ENCODE measurements around the gene PRKCA. TPM values are rescaled to one million over a fixed set of nuclear protein-coding genes. Genes with fewer than 3 reads are reported as not detected.

Gene PRKCA
- total and polyA plus RNA-seq, 12 donors, result 1.6 to 27.6 (median 10.5) TPM

DNA sequence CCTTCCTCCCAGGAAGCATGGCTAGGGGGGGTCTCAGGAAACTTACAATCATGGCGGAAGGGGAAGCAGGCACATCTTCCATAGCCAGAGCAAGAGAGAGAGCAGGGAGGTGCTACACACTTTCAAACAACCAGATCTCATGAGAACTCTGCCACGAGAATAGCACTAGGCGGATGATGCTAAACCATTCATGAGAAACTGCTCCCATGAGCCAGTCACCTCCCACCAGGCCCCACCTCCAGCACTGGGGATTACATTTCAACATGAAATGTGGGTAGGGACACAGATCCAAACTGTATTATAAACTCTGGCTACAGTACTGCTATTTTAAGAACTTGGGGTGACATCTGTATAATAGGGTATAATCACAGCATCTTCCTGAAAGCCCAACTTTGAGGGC lies 449.4 kb downstream of the PRKCA start:
- Histone ChIP-seq H3K4me3 (no peak overlapping the region), H3K36me3 (peaks cover 0 to 15% (median 0%) of the 10 kb centered on the region in 9 donors), H3K27me3 (no peaks in the 10 kb centered on the region), H3K9me3 (no peaks in the 10 kb centered on the region), H3K27ac (no peak overlapping the region), H3K4me1 (peaks cover 0 to under 1% (median 0%) of the 10 kb centered on the region in 9 donors)
- no peak for DNase-seq
- intact Hi-C loops (cut with DNase I), result no loop called here
- ATAC-seq, result no peak
- TF ChIP-seq CTCF (IDR thresholded peaks at IDR 0.05), result no peak
- 91 to 93% methylated on average over 3 of the region's 3 CpGs for WGBS, 2 donors

- peaks cover 0 to 12% (median 0%) of the 10 kb centered on the region in 9 donors for H3K36me3 ChIP-seq
- H3K27ac ChIP-seq, result no peak overlapping the region
- 62 to 67% methylated on average over 3 of the region's 3 CpGs for WGBS, 2 donors
- TF ChIP-seq CTCF (IDR thresholded peaks at IDR 0.05), result no peak
- H3K9me3 ChIP-seq, result no peaks in the 10 kb centered on the region
- no peak overlapping the region for H3K4me3 ChIP-seq
- H3K4me1 ChIP-seq, result no peaks in the 10 kb centered on the region
- DNase-seq, result no peak
- intact Hi-C loops (cut with DNase I), result no loop called here
- ATAC-seq, result no peak
- no peaks in the 10 kb centered on the region for H3K27me3 ChIP-seq
These were observed 450.0 kb downstream of the PRKCA start for GRCh38 chr17:66752411-66752810.

DNA sequence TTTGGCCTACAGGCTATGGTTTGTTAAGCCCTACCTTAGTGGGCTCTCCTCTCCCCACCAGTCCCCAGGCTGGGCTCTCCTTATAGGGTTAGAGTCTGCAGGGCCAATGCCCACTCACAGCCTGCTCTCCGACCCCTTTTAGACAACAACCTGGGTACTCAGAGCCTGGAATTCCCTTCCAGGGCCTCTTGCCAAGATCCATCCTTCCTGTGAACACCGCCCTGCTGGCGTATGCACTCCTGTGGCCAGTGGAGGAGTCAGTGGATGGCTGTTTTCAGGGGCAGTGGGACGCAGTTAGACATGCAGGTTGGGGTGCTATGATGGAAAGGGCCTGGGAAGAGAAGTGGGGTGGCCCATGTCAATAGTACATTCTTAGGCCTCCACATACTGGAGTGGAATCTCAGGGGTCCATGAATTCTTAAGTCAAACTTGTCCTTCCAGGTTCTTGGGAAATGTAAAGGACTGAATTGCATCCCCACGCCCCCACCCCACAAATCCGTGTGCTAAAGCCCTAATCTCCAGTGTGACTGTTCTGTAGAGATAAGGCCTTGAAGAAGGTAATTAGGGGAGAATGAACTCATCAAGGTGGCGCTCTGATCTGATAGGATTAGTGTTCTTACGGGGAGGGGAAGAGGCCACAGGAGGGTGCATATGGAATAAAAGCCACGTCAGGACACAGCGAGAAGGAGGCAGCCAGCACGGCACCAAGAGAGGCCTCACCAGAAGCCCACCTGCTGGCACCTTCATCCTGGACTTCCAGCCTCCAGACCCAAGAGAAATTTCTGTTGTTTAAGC lies 450.9 kb downstream of the PRKCA start:
- DNase-seq (no peak), ATAC-seq (no peak)
- no peak overlapping the region for H3K27ac ChIP-seq
- intact Hi-C loops (cut with DNase I), result no loop called here
- H3K9me3 ChIP-seq, result no peaks in the 10 kb centered on the region
- H3K36me3 ChIP-seq, result peaks cover 0 to 12% (median 0%) of the 10 kb centered on the region in 9 donors
- no peaks in the 10 kb centered on the region for H3K27me3 ChIP-seq
- H3K4me1 ChIP-seq, result no peaks in the 10 kb centered on the region
- 81 to 82% methylated on average over 11 of the region's 11 CpGs for WGBS, 2 donors
- no peak for TF ChIP-seq CTCF (IDR thresholded peaks at IDR 0.05)
- no peak overlapping the region for H3K4me3 ChIP-seq

DNA sequence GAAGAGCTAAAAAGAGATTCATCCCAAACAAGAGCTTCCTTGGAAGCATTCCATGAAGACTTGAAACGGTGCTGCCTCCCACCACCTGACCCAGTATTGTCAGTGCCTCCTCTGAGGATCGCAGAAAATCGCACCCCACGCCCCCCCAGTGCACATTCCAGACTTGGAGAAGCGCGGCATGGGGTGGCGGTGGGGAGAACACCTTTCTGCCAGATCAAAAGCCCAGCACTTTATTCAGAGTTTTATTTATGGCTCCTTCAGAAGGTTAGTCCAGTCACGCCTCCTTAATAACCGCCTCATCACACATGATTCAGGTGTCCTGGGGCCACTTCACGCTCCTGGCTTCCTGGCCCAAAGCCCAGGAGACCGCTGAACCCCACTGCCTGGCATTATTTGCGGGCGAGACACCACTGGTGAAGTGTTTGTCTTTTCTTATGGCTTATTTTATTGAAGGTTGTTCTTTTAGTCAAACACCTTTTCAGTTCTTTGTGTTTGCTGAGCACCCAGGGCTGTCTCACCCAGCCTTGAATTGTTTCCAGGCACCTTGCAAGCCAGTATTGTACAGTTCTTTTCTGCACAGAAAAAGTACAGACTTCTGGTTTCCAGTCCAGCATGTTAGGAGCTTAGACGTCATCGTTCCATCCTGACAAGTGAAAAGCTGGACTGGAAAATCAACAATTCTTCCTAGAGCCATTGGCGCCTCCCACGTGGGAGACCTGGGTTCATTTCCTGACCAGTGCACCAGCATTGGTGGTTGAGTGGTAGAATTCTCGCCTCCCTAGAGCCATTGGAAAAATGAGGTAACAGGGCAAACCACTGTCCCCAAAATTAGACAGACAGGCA lies 452.9 kb downstream of the PRKCA start:
- no peak for ATAC-seq
- peaks cover 0 to 11% (median 0%) of the 10 kb centered on the region in 9 donors for H3K36me3 ChIP-seq
- H3K4me3 ChIP-seq, result no peak overlapping the region
- DNase-seq, result no peak
- 87 to 89% methylated on average over 18 of the region's 18 CpGs for WGBS, 2 donors
- no peaks in the 10 kb centered on the region for H3K4me1 ChIP-seq
- intact Hi-C loops (cut with DNase I), result no loop called here
- no peak for TF ChIP-seq CTCF (IDR thresholded peaks at IDR 0.05)
- peaks cover 0 to 5% (median 0%) of the 10 kb centered on the region in 11 donors for H3K9me3 ChIP-seq
- no peaks in the 10 kb centered on the region for H3K27me3 ChIP-seq
- H3K27ac ChIP-seq, result no peak overlapping the region

Measured in heart right ventricle (tissue), 16 donors.